ENCODE data around the gene OR2A12. TPM values are rescaled to one million over a fixed set of nuclear protein-coding genes. Genes with fewer than 3 reads are reported as not detected.

The OR2A12 gene
- total RNA-seq, 1 donor from 2014 or later, result not detected

- H3K4me1 Mint-ChIP-seq (ENCODE audit: unreplicated experiment), result no peaks in the 10 kb centered on the region
- DNase-seq (ENCODE audit: low spot score), result no peak
- H3K36me3 Mint-ChIP-seq (ENCODE audit: low read depth, unreplicated experiment), result no peaks in the 10 kb centered on the region
- H3K9me3 Mint-ChIP-seq (ENCODE audit: unreplicated experiment), result no peaks in the 10 kb centered on the region
- no peak overlapping the region for H3K4me3 Mint-ChIP-seq (ENCODE audit: unreplicated experiment)
- H3K27me3 Mint-ChIP-seq (ENCODE audit: unreplicated experiment), result no peaks in the 10 kb centered on the region
- TF ChIP-seq, protein P1, sequence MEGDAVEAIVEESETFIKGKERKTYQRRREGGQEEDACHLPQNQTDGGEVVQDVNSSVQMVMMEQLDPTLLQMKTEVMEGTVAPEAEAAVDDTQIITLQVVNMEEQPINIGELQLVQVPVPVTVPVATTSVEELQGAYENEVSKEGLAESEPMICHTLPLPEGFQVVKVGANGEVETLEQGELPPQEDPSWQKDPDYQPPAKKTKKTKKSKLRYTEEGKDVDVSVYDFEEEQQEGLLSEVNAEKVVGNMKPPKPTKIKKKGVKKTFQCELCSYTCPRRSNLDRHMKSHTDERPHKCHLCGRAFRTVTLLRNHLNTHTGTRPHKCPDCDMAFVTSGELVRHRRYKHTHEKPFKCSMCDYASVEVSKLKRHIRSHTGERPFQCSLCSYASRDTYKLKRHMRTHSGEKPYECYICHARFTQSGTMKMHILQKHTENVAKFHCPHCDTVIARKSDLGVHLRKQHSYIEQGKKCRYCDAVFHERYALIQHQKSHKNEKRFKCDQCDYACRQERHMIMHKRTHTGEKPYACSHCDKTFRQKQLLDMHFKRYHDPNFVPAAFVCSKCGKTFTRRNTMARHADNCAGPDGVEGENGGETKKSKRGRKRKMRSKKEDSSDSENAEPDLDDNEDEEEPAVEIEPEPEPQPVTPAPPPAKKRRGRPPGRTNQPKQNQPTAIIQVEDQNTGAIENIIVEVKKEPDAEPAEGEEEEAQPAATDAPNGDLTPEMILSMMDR (IDR thresholded peaks at IDR 0.05; ENCODE audit: unreplicated experiment), result no peak
- H3K27ac Mint-ChIP-seq (ENCODE audit: unreplicated experiment), result no peak overlapping the region
Measured at GRCh38 chr7:144130730-144131129, 44.7 kb downstream of the OR2A12 start.

GRCh38 chr7:144132262-144132661 lies 46.2 kb downstream of the OR2A12 start:
- no peaks in the 10 kb centered on the region for H3K9me3 Mint-ChIP-seq (ENCODE audit: unreplicated experiment)
- H3K36me3 Mint-ChIP-seq (ENCODE audit: low read depth, unreplicated experiment), result no peaks in the 10 kb centered on the region
- TF ChIP-seq, protein P1 (IDR thresholded peaks at IDR 0.05; ENCODE audit: unreplicated experiment), result no peak

DNA sequence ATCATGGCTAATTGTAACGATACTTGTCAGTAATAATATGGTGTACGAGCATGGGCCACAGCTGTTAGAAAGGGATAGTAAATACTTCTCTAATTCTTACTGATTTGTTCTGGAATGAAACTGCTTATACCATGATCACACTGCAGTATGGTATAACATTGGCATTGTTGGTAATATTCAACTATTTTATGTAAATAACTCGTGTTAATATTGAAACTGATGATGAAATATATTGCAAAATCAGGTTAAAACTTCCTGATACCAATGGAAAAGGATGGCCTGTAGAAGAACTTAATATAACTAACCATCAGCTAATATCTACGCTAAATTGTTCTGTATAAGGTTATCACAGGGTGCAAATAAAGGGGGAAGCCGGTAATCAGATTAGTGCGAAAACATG lies 47.2 kb downstream of the OR2A12 start:
- TF ChIP-seq, protein P1 (IDR thresholded peaks at IDR 0.05; ENCODE audit: unreplicated experiment), result no peak
- Mint-ChIP-seq H3K4me1 (ENCODE audit: unreplicated experiment) (no peaks in the 10 kb centered on the region), H3K9me3 (ENCODE audit: unreplicated experiment) (no peaks in the 10 kb centered on the region), H3K27me3 (ENCODE audit: unreplicated experiment) (no peaks in the 10 kb centered on the region), H3K27ac (ENCODE audit: unreplicated experiment) (no peak overlapping the region), H3K4me3 (ENCODE audit: unreplicated experiment) (no peak overlapping the region), H3K36me3 (ENCODE audit: low read depth, unreplicated experiment) (no peaks in the 10 kb centered on the region)
- DNase-seq (ENCODE audit: low spot score), result no peak

More at GRCh38 chr7:144132262-144132661, 46.2 kb downstream of the OR2A12 start:
- no peaks in the 10 kb centered on the region for H3K4me1 Mint-ChIP-seq (ENCODE audit: unreplicated experiment)
- H3K27me3 Mint-ChIP-seq (ENCODE audit: unreplicated experiment), result no peaks in the 10 kb centered on the region
- no peak overlapping the region for H3K27ac Mint-ChIP-seq (ENCODE audit: unreplicated experiment)
- H3K4me3 Mint-ChIP-seq (ENCODE audit: unreplicated experiment), result no peak overlapping the region
- DNase-seq (ENCODE audit: low spot score), result no peak

DNA sequence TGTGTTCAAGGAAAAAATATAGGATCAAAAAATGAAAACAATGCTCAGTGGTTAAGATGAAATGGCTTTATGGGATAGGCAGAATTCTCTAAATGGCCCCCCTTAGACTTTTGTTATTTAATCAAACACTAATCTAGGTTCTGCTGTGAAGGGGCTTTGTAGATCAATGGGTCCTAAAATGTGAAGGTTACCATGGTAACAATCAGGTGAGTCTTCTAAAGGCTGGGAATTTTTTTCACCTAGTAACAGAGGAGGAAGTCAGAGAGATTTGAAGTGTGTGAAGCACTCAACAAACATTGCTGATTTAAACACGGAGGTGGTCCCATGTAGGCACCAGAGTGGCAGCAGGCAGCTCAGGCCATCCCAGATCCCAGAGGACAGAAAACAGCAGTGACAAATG lies 48.0 kb downstream of the OR2A12 start:
- TF ChIP-seq, protein P1 (IDR thresholded peaks at IDR 0.05; ENCODE audit: unreplicated experiment), result no peak
- H3K36me3 Mint-ChIP-seq (ENCODE audit: low read depth, unreplicated experiment), result no peaks in the 10 kb centered on the region
- H3K27me3 Mint-ChIP-seq (ENCODE audit: unreplicated experiment), result no peaks in the 10 kb centered on the region
- H3K4me3 Mint-ChIP-seq (ENCODE audit: unreplicated experiment), result no peak overlapping the region
- no peaks in the 10 kb centered on the region for H3K9me3 Mint-ChIP-seq (ENCODE audit: unreplicated experiment)
- no peak overlapping the region for H3K27ac Mint-ChIP-seq (ENCODE audit: unreplicated experiment)
- H3K4me1 Mint-ChIP-seq (ENCODE audit: unreplicated experiment), result no peaks in the 10 kb centered on the region
- DNase-seq (ENCODE audit: low spot score), result no peak

GRCh38 chr7:144137501-144137900 lies 51.4 kb downstream of the OR2A12 start:
- H3K4me1 Mint-ChIP-seq (ENCODE audit: unreplicated experiment), result no peaks in the 10 kb centered on the region
- H3K27ac Mint-ChIP-seq (ENCODE audit: unreplicated experiment), result no peak overlapping the region
- H3K27me3 Mint-ChIP-seq (ENCODE audit: unreplicated experiment), result no peaks in the 10 kb centered on the region
- TF ChIP-seq, protein P1 (IDR thresholded peaks at IDR 0.05; ENCODE audit: unreplicated experiment), result no peak
- no peaks in the 10 kb centered on the region for H3K9me3 Mint-ChIP-seq (ENCODE audit: unreplicated experiment)
- no peak for DNase-seq (ENCODE audit: low spot score)
- no peaks in the 10 kb centered on the region for H3K36me3 Mint-ChIP-seq (ENCODE audit: low read depth, unreplicated experiment)
- H3K4me3 Mint-ChIP-seq (ENCODE audit: unreplicated experiment), result no peak overlapping the region
